Hematopoietic multipotent progenitor cell treated with erythropoietin and hydrocortisone succinate and interleukin-3 and kit ligand, for 17 days (in vitro differentiated cells): Measurements from ENCODE around the gene ETV1.
"Not testable (repeated sequence)": the region's sequence is repeated elsewhere in the genome, so short reads cannot be mapped to it uniquely, and the experiment has no call there.

Experiments used
- DNase-seq: peaks from one replicate; pipeline ENCODE4 v3.0.0-alpha.2; 2015; ENCODE audit warnings: low spot score

Gene ETV1

DNA sequence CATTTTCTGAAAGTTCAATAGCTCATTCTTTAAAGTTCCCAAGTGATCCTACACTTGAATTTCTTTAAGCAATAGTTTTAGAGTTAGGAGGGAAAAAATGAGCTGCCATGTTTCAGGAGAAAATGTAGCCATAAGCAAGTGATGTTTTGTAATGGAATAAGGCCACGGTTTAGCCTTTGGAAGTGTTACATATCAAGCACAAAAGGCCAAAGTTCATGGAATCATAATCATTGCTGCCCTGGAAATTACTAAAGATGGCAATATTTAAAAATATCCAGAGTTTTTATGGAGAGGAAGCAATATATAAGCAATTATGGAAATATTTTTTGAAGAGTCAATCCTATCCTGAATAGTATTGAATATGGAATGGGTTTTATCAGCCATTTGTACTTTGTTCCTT lies 68.4 kb downstream of the ETV1 start:
- DNase-seq = no peak

- no peak for DNase-seq
Measured at GRCh38 chr7:13920053-13920697, 69.3 kb downstream of the ETV1 start.

- not testable (repeated sequence) for DNase-seq
Measured at GRCh38 chr7:13918333-13918732, 71.1 kb downstream of the ETV1 start.

- DNase-seq = not testable (repeated sequence)
Measured at GRCh38 chr7:13917103-13917502, 72.4 kb downstream of the ETV1 start.

- no peak for DNase-seq
Measured at GRCh38 chr7:13915891-13916290, 73.6 kb downstream of the ETV1 start.

GRCh38 chr7:13912715-13913278 lies 76.7 kb downstream of the ETV1 start:
- DNase-seq = no peak

GRCh38 chr7:13911909-13912308 lies 77.6 kb downstream of the ETV1 start:
- DNase-seq = no peak

DNA sequence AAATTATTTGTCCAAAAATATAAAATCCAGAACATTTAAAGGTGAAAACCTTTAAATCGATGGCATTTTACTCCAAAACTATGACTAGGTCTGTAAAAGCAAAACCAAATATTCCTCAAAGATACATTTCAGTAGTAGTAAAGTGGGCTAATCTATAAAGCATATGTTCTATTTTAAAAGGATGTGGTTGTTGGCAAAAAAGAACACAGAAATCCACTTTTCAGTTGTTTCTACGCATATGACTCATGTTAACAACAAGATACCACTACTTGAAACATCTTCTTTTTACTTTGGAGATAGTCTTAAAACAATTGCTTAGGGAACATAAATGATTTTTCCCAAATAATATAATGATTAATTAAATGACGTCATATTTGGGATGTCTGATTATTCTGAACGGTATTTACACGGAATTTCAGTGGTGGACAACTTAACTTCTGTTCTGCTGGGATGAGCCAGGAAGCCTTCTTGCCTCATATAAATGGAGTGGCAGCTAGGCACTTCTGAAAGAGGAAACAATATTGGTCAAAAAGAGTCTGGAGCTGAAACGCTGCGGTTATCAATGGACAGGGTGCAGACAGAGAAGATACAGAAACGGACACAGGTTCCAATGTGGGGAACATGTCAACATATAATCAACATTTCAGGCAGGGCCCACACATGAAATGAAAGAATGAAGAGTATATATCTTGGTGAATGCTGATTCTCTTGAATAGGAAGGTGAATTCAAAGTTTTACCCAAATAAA lies 78.5 kb downstream of the ETV1 start:
- DNase-seq = no peak

DNA sequence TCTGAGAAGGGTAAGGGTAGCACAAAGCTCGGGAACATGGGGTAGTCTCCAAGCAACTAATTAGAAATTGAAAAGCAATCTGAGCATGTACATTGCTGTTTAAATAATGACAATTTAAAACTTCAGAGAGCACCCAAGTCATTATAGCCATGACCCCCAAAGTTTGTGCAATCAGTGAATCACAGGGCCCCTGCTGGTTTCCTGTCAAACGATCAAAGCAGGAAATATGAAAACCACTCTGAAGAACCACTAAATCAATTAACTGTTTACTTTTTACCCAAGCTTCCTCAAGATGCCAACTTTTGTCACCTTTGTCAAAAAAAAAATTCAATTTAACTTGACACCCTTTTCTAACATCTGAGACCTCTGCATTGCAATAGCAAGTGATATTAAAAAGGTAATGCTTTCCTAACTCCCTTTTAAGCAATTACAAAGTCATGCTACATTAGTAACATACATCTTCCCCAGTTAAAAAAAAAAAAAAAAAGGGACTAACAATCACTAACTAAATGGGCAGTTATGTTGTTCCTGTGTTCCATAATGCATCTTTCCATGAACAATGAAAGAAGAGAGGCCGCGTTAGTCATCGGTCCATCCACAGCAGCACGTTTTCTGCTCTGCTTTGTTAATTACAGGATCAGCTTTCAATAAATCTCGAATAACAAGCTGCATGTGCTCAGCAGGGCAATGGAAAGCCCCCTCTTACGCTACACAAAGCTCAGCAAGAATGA lies 80.6 kb downstream of the ETV1 start:
- no peak for DNase-seq

- no peak for DNase-seq
Measured at GRCh38 chr7:13907831-13908230, 81.6 kb downstream of the ETV1 start.

DNA sequence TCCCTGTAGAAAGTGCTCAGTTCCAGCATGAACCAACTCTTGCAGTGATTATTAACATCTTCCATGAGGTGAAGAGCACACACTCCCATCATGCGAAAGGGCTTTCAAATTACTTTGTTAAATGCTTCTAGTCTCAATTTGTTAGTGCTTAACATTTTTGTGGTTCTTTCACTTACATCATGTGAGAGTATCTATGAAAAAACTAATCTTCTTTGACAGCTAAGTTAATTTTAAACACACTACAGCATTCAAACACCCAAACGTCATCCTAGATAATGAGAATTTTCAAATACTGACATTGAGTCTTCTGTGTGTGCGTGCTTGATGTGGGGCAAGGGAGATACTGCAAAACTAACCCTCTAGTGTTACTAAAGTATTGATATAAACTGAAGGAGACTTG lies 84.8 kb downstream of the ETV1 start:
- no peak for DNase-seq

DNA sequence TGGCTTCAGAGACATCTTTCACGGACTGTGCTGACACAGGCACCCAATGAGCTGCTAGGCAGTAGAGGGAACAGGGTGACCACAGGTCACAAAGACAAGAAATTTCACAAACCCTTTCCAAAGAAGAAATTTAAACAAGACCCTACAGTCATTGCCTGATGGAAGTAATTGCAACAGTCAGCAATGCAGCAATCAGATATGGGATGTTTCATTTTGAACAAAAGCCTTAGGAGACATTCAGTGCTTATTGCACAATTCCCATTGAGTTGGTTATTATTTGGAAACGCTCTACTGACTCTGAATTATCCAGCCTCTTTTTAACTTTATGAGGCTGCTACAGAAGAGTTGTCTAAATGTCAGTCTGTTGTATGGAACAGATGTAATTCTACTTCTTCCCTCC lies 85.5 kb downstream of the ETV1 start:
- DNase-seq = no peak

- no peak for DNase-seq
Measured at GRCh38 chr7:13901577-13901976, 87.9 kb downstream of the ETV1 start.

- no peak for DNase-seq
Measured at GRCh38 chr7:13898957-13899670, 90.4 kb downstream of the ETV1 start.

- DNase-seq = no peak
Measured at GRCh38 chr7:13897819-13898218, 91.6 kb downstream of the ETV1 start.

GRCh38 chr7:13894954-13895353 lies 94.5 kb downstream of the ETV1 start:
- no peak for DNase-seq

DNA sequence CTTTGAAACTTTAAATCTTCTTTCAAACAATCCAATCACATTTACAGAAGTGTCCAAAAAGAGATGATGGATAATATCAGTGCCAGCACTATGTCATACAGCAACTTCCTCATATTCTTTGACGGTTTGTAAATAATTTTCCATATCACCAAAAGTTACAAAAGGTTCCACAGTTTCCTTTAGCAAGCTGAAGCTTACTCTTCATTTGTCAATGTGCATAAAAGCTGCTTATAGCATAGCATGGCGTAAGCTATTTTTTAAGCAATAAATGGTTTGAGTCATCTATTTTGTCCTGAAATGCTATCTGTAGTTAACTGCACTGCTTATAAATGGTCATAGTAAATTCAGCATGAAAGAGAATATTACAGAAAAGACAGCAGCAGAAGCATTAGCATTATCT lies 95.1 kb downstream of the ETV1 start:
- DNase-seq = no peak

DNA sequence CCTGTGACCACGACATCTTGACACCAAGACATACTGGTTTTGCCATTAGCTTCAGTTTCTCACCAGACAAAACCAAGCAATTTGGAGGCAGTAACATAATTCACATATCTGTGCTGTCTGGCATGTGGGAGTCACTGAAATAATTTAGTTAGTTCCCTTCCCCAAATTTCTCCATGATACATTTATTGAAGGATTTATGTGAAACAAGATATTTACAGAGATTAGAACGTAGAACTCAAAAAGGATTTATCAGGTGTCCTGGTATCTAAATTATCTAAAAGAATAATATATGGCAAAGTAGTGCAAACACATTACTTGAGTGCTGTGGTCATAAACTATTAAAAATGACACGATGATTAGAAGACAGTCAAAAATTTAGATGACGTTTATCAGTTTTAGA lies 98.7 kb downstream of the ETV1 start:
- DNase-seq = no peak

DNA sequence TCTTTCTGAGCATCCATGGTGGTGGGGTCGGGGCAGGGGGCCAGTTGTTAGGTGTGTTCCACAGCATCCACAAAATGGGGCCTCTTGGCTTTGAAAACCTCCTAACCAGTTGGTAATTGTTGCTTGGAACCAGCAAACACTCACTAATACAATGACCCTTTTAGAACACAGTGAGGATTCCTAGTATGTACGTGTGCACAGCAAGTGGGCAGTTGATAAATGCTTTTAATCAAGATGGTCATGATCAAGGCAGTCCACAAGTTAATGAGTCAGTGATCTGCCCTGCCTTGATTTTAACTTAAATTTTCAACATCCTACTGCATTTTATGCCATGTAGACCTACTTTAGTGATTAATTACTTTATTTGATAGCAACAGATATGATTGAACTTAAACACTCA lies 103.1 kb downstream of the ETV1 start:
- DNase-seq = no peak

DNA sequence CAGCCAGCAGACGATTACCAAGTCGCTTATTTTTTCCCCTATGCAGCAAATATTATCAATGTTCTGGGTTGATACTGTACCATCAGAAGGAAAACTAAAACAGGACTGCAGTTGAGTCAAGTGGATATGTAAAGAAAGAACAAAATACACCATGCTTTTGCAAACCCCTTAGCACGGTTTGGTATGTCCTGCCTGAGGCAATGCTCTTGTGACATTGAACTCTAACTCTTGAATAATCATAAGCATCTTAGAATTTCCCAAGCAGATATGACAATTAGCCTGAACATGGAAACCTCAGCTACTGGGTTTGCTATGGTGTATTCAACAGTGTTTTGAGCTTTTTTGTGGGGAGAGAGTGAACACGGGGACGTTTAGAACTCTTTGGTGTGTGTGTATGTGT lies 107.4 kb downstream of the ETV1 start:
- DNase-seq = no peak

DNA sequence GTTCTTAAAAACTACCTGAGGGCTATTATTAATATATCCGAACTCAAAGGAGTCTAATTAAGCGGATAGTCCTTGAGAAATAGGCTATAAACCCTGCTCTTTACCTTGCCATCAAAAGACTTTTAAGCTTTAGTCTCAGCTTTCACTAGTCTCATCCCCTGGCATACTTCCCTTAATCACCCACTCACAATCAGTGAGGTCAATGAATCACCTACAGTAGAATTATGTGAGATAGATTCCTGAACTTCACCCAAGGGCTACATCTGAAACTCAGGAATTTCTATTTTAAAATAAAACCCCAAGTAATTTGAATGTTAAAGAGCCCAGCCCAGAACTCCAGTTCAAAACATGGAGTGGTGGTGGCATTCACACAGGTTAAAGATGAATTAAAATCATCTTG lies 108.7 kb downstream of the ETV1 start:
- no peak for DNase-seq

DNA sequence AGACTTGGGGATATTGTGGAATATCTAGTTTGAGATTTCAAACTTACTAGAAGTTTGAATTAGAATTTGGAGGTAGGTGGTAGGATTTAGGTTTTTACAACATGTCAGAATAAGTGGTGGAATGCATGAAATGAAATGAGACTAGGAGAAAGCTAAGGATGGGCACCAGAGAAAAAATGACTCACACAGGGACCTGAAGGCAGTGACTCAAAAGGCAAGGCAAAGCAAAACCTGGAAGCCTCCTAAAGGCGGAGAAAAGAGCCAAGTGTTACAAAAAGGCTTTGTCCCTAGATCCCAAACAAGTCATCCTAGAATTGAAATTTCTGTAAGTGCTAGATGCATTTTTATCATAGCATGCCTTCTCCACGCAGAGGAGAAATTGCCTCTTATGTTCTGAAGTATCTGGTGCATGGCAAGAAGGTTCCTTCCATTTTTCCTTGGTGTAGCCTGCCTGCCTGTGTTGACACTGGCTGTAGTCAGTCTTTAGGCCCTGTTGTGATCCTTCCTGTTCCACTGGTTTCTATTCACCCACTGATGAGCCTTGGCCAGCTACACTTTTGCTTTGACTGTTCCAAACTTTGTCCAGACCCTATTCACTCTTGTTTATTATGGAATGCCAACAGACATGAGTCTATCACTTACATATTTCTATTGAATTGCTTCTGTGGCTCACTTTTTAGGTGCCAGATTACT lies 109.3 kb downstream of the ETV1 start:
- no peak for DNase-seq
